ENCODE data around the gene DNAJC21. TPM values are rescaled to one million over a fixed set of nuclear protein-coding genes. Genes with fewer than 3 reads are reported as not detected.

DNAJC21 gene
- total RNA-seq, 1 experiment from 2014 or later, result 34.7 TPM

DNA sequence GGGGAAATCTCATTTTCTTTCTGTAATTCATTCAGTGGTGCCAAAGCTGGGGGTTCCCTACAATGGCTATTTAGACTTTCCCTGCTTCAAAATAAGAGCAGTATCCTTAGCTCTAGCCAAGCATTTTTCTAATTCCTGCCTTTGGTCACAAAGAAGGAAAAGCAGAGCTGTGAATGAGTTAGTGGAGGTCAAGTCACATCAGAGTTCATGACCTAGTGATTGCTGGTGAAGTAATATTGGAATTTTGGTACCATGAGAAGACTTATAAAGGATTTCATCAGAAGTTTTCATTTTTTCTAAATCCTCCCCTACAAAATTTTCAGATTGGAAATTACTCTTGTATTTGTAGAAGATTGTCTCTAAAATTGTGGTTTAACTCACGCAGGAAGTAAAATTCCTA, 28.0 kb downstream of the DNAJC21 start:
- CTCF ChIA-PET, result interaction anchor here (1.2 to 2.7 kb wide), 2 partner anchors 22 to 46 kb away, joined by 3 to 18 read pairs; no protein-coding TSS in a partner anchor
- no peaks in the 10 kb centered on the region for H3K27me3 ChIP-seq (ENCODE audit: insufficient read depth, low read length)
- no peaks in the 10 kb centered on the region for H3K79me2 ChIP-seq (ENCODE audit: insufficient read depth, low read length)
- H3K27ac ChIP-seq (ENCODE audit: low read depth, low read length), result no peak overlapping the region
- ATAC-seq (no peak), DNase-seq (ENCODE audit: low read depth, low spot score) (no peak)
- H3K9ac ChIP-seq (ENCODE audit: low read length), result no peak overlapping the region
- peaks cover 0 to 6% of the 10 kb centered on the region in 2 experiments; a peak in 2 of 4 replicates for H3K4me1 ChIP-seq (ENCODE audit: control insufficient read depth in 1 of 2, insufficient read depth in 2 of 2, low read length in 2 of 2)
- H3K9me2 ChIP-seq (ENCODE audit: insufficient read depth), result no peaks in the 10 kb centered on the region
- no peak for TF ChIP-seq FOSL1 (IDR thresholded peaks at IDR 0.05; ENCODE audit: low read depth)
- TF ChIP-seq RAD21 (IDR thresholded peaks at IDR 0.05; ENCODE audit: low read depth), result no peak
- TF ChIP-seq, protein P1, sequence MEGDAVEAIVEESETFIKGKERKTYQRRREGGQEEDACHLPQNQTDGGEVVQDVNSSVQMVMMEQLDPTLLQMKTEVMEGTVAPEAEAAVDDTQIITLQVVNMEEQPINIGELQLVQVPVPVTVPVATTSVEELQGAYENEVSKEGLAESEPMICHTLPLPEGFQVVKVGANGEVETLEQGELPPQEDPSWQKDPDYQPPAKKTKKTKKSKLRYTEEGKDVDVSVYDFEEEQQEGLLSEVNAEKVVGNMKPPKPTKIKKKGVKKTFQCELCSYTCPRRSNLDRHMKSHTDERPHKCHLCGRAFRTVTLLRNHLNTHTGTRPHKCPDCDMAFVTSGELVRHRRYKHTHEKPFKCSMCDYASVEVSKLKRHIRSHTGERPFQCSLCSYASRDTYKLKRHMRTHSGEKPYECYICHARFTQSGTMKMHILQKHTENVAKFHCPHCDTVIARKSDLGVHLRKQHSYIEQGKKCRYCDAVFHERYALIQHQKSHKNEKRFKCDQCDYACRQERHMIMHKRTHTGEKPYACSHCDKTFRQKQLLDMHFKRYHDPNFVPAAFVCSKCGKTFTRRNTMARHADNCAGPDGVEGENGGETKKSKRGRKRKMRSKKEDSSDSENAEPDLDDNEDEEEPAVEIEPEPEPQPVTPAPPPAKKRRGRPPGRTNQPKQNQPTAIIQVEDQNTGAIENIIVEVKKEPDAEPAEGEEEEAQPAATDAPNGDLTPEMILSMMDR (IDR thresholded peaks at IDR 0.05 in 2 of 3, conservative IDR thresholded peaks at IDR 0.05 in 1 of 3; ENCODE audit: borderline replicate concordance in 1 of 3, insufficient read depth in 1 of 3, low read depth in 2 of 3, low read length in 2 of 3), result no peak
- no peak for TF ChIP-seq YY1 (IDR thresholded peaks at IDR 0.05; ENCODE audit: extremely low read depth, insufficient replicate concordance, low read depth, low read length)
- TF ChIP-seq, protein P2, sequence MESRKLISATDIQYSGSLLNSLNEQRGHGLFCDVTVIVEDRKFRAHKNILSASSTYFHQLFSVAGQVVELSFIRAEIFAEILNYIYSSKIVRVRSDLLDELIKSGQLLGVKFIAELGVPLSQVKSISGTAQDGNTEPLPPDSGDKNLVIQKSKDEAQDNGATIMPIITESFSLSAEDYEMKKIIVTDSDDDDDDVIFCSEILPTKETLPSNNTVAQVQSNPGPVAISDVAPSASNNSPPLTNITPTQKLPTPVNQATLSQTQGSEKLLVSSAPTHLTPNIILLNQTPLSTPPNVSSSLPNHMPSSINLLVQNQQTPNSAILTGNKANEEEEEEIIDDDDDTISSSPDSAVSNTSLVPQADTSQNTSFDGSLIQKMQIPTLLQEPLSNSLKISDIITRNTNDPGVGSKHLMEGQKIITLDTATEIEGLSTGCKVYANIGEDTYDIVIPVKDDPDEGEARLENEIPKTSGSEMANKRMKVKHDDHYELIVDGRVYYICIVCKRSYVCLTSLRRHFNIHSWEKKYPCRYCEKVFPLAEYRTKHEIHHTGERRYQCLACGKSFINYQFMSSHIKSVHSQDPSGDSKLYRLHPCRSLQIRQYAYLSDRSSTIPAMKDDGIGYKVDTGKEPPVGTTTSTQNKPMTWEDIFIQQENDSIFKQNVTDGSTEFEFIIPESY (IDR thresholded peaks at IDR 0.05; ENCODE audit: extremely low read depth, insufficient replicate concordance, low read length), result no peak
- no peak for TF ChIP-seq CEBPB (IDR thresholded peaks at IDR 0.05; ENCODE audit: low read depth)
- no peak for TF ChIP-seq SP1 (IDR thresholded peaks at IDR 0.05; ENCODE audit: low read depth)
- TF ChIP-seq EZH2phosphoT487 (IDR thresholded peaks at IDR 0.05; ENCODE audit: borderline replicate concordance), result no peak
- no peak overlapping the region for H3K4me3 ChIP-seq (replicated peaks in 1 of 2; ENCODE audit: low read depth in 1 of 2, low read length in 2 of 2)
- H4K20me1 ChIP-seq (ENCODE audit: insufficient read depth), result no peaks in the 10 kb centered on the region
- no peak overlapping the region for H2AFZ ChIP-seq (ENCODE audit: low read depth, low read length, poor library complexity, severe bottlenecking)
- no peaks in the 10 kb centered on the region for H3K9me3 ChIP-seq (ENCODE audit: control insufficient read depth in 1 of 2, insufficient read depth in 1 of 2, low read depth in 1 of 2, low read length in 2 of 2)
- POLR2A ChIA-PET, result no interaction called here
- H3K36me3 ChIP-seq (ENCODE audit: control insufficient read depth in 1 of 2, insufficient read depth in 2 of 2, low read length in 2 of 2), result peaks cover 0 to 4% of the 10 kb centered on the region in 2 experiments; a peak in 2 of 4 replicates
- no TSS peak for BruUV-seq (replicated peaks)
- RAD21 ChIA-PET (ENCODE audit: low non-redundant PET in 1 of 2, low total read pairs in 2 of 2, uncharacterized antibody in 2 of 2, unreplicated experiment in 2 of 2), result no interaction called here
- H3K4me2 ChIP-seq (ENCODE audit: low read length), result no peak overlapping the region
- intact Hi-C loops (cut with micrococcal nuclease), result no loop called here
